ENCODE data around the gene KSR2. TPM values are rescaled to one million over a fixed set of nuclear protein-coding genes. Genes with fewer than 3 reads are reported as not detected.
"Not testable (repeated sequence)": the region's sequence is repeated elsewhere in the genome, so short reads cannot be mapped to it uniquely, and the experiment has no call there.

The KSR2 gene
- total RNA-seq, 1 donor from 2014 or later = 0.78 TPM

DNA sequence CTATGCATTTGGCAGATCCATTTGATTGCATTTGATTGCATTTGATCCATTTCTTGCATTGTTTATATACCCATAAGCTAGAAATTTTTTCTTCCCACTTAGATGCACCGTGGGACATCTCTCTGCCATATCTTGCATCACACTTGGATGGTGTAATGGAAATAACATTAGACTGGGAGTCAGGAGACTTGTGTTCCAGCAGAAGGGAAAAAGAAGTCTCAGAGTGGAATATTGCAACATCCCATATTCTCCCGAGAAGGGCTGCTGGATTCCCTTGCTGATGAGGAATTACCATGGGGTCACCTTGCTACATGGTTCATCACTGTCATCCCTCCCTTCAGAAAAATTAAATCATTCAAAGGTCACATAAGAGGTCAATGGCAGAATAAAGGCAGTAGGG lies 78.1 kb downstream of the KSR2 start:
- DNase-seq = no peak

DNA sequence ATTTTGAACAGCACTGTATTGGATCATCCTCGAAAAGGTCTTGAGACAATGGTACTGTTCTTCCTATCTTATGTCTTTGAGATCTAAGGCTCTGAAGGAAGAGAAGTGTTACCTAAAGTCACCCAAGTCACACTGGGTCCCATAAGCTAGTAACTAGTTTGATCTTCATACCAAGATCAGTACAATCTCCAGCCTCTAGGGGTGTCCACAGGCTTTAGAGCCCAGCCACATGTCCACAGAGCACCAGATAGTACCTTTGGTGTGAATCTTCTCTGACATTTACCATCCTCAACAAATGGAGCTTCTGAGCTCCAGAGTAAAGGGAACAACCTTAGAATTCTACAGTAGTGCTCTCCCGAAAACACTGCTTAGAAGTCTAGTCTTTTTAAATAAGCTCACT lies 78.7 kb downstream of the KSR2 start:
- no peak for DNase-seq

GRCh38 chr12:117889098-117889497 lies 79.7 kb downstream of the KSR2 start:
- DNase-seq = no peak

GRCh38 chr12:117885211-117885610 lies 83.6 kb downstream of the KSR2 start:
- no peak for DNase-seq

DNA sequence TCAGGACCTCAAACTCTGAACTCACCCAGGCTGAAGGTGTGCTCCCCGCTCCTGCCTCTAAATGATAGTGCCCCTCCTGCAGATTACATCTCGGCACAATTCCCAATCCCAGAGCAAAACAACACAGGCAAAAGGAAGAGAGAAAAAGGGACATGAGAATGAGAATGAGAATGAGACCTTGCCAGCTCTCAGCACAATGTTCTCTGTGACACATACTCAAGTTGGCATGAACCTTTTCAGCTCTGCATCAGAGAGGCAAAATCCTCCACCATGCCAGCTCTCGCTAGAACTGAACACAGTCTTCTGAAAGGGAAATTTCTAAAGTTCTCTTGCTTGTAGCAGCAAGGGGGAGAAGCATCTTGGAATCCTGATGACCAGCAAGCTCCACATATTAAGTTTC lies 84.6 kb downstream of the KSR2 start:
- no peak for DNase-seq

DNA sequence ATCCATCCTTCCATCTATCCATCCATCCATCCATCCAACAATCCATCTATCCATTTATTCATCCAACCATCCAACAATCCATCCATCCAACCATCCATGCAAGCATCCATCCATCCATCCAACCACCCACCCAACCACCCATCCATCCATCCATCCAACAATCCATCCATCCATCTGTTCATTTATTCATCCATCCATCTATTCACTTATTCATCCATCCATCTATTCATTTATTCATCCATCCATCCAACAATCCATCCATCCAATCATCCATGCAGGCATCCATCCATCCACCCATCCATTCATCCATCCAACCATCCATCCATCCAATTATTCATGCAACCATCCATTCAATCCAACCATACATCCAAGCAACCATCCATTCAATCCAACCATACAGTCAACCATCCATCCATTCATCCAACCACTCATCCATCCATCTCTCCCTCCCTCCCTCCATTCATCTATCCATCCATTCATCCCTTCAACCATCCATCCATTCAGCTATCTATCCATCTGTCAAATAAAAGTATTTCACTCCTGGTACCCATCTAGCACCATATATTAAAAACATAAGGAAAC lies 86.1 kb downstream of the KSR2 start:
- no peak for DNase-seq

DNA sequence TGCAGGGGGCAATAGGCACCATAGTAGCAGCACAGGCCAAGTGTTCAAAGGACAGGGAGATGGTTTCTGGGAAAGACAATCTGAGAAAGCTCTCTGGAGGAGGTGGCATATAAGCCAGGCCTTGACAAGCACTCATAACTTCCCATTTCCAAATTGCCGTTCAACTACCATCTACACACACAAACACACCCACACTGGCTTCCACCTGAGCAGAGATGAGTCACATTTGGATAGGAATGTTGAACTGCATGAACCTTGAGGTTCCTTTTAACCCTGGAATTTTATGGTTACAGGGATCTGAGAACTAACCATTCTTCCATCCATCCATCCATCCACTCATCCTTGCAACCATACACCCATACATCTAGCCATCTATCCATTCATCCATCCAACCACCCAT lies 86.6 kb downstream of the KSR2 start:
- DNase-seq = no peak

DNA sequence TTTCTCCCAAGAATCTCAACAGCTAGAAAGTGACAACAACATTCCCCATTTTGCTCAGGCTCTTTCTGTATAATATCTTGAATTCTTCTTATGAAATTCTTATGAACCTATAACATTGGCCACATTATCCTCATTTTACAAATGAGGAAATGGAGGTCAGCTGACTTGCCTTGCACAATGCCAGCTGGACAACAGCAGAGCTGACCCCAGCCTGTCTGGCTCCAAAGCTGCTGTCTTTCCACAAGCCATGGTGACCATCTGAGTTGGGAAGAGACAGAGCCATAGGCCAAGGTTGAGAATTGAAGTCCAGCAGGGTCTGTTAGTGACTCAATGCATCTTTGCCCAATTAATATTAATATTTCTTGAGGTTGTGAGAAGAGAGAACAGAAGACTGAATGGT lies 87.3 kb downstream of the KSR2 start:
- DNase-seq = no peak

DNA sequence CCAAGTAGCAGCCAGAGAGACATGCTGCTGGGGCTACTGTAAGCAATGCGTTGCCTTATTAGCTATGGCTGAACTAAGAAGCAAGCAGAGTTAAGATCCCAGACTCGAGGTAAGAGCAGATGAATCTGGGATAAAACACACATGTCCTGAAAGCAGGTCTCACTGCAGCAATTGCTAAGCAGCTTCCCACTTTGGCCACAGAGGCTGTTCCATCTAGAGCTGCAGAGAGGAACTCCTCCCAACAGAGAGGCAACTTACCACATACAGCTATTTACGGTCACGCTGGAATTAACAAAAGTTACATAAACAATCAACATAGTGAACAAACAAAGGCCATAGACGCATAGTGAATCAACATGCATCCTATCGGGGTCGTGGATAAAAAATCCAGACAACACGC lies 90.2 kb downstream of the KSR2 start:
- no peak for DNase-seq

GRCh38 chr12:117876436-117876816 lies 92.4 kb downstream of the KSR2 start:
- DNase-seq = no peak

DNA sequence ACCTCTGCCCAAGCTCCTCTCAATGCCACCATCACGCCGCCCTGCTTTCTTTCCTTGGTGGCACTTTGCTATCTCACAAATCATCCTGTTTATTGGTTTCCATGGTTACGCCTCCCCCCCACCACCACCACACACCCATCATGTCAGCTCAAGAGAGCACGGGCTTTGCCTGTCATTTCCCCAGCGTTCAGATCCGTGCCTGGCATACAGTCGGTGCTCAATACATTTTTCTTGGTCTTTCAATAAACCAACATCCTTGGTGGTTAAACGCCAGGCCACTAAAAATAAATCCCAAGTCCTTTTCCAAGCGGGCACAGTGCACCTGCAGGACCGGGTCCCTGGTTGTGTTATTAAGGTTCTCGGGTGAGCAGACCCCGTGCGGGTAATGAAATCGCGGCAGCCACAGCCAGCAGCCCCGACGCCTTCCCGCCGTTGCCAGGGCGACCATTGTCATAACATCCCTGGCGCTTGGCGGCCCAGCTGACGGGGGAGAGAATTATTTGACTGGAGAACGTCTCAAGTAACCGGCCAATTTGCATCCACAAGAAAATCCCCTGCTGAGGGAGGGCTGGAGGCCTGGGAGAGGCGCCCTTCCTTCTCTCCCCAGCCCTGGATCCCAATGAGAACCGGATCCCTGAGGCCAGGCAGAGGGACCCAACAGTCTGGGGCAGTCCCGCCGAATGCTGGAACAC lies 92.9 kb downstream of the KSR2 start:
- DNase-seq = peak; percentile 54

DNA sequence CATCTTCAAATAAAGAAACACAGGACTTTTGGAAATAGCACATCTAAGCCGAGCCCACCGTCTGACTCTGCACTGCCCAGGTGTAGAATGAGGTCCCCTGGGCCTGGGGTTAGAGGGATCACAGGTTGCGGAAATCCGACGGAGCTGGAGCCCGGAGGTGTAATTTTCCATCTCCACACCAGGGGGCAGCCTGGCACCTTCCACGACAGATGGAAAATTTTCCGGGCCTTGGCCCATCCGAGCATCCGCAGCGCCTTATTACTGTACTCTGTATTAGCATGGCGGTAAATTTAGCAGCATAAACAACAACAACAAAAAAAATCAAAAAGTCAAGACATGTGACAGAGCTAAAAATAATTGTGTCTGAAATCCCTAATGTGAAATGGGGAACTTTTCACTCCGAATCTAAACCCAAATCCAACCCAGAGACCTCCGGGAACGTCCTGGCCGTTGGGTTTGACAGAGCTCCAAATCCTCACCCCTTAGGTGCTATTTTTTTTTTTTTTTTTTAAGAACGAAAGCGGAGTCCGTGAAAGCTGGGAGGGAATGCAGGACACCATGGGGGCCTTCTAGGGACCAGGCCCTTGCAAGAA lies 93.9 kb downstream of the KSR2 start:
- DNase-seq = peak; percentile 19

DNA sequence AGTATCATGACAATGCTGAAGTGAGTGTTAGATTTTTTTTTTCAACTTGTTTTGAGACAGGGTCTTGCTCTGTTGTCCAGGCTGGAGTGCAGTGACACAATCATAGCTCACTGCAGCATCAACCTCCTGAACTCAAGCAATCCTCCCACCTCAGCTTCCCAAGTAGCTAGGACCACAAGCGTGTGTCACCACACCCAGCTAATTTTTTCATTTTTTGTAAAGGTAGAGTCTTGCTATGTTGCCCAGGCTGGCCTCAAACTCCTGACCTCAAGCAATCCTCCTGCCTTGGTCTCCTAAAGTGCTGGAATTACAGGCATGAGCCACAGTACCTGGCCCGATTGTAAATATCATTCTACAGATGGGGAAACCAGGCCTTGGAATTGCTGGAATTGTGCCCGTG lies 94.6 kb downstream of the KSR2 start:
- DNase-seq = not testable (repeated sequence)

DNA sequence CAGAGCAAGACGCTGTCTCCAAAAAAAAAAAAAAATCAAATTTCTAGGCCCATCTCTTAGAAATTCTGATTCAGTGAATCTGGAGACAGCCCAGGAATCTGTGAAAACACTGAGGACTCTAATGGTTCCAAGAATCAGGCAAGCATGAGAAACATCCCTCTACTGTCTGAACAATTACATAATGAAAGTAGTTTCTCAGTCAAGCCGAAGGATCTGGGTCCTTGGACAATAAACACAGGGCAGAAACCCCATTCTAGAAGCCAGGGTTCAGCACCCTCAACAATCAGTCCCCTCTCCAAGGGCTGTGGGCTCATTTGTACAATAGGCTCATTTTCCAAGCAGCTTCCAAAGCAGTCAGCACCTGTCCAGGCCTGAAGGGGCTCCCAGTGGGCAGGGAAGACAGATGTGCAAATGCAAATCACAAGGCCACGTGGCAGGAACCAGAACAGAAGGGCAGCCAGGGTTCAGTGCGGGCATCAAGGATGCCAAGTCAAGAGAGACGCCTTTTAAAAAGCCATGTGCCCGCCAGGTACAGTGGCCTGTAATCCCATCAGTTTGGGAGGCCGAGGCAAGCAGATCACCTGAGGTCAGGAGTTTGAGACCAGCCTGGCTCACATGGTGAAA lies 96.1 kb downstream of the KSR2 start:
- DNase-seq = no peak

DNA sequence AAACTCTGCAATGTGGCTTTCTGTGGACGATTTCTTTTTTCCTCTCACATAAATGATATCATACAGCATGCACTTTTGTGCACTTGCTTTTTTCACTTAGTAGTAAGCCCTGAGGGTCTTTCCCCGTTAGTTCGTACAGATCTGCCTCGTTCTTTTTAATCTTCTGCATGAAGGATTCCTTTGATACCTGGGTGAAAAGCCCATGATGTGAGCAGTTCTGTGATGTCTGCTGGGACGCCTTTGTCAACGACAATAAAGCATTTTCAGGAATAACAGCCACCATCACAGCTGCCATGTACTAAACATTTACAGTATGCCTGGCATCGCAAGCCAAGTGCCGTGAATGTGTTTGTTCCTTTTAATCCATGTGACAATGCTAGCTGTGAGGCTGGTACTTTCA lies 99.2 kb downstream of the KSR2 start:
- DNase-seq = no peak

DNA sequence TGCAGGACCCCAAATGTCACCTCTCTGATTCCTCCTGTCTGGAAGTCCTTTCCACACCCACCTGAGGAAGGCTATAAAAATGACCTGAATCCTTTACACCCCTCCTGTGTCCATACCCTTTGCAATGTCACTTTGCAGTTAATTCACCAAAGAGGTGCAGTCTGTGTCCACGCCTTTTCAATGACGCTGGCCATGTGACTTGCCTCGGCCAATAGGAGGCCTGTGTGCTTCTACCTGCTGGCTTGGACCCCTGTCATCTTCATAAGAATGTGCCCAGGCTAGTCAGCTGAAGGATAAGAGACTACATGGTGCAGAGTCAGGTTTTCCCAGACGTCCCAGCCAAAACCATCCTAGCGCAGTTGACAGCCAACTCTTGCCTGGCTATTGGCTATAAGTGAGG lies 101.4 kb downstream of the KSR2 start:
- no peak for DNase-seq

GRCh38 chr12:117865505-117865904 lies 103.3 kb downstream of the KSR2 start:
- no peak for DNase-seq

- no peak for DNase-seq
Measured at GRCh38 chr12:117863002-117863709, 105.6 kb downstream of the KSR2 start.

DNA sequence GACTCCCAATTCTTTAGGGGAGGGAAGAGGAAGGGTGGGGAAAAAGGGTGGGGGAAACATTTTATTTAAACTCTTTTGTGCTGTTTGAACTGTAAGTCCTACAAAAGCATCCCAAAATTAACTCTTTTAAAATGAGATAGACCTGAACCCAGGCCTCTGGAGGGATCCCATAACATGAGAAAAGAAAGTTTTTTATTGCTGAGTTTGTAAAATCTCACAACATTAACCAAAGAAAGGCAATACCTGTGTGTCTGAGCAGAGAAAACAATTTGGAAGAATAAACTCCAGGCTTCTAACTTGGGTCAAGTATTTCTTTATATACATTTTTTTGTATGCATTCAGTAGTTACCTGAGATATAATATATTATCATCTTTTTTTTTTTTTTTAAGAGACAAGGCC lies 107.1 kb downstream of the KSR2 start:
- no peak for DNase-seq

DNA sequence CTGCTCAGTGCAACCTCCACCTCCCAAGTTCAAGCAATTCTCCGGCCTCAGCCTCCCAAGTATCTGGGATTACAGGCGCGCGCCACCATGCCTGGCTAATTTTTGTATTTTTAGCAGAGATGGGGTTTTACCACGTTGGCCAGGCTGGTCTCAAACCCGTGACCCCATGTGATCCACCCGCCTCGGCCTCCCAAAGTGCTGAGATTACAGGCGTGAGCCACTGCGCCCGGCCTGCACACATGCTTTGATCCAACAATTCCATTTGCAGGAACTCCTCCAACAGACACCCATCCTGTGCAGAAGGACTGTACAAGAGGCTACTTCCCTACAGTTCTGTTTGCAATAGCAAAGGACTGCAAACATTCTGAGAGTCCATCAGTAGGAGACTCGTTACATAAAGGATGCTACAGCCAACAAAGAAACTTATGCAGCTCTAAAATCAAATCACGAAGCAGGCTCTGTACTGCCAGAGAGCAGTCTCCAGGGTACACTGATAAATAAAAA lies 108.0 kb downstream of the KSR2 start:
- not testable (repeated sequence) for DNase-seq

GRCh38 chr12:117860111-117860510 lies 108.7 kb downstream of the KSR2 start:
- no peak for DNase-seq
